PFSK-1 (cell line): Measurements from ENCODE around the gene OPCML.

Experiments used
- FOXP2 ChIP-seq: optimal IDR thresholded peaks from 2 replicates; pipeline ENCODE3; 2011; ENCODE audit warnings: borderline replicate concordance, control low read depth, inconsistent platforms; ENCODE audit not compliant: insufficient read depth; ENCODE audit errors: extremely low read length, extremely low read depth
- POLR2AphosphoS5 ChIP-seq: IDR thresholded peaks from 2 replicates; pipeline ENCODE4 v1.6.1; 2012; ENCODE audit warnings: low read depth, mild to moderate bottlenecking, control low read depth, low read length, moderate library complexity
- REST ChIP-seq, 2 experiments: IDR thresholded peaks; 2 replicates each; pipeline versions ENCODE4 v1.6.1 to v1.8.0; 2011 to 2012; ENCODE audit warnings: low read depth in 2 of 2, low read length in 2 of 2, control low read depth in 1 of 2, inconsistent platforms in 1 of 2, mild to moderate bottlenecking in 1 of 2, moderate library complexity in 1 of 2; ENCODE audit not compliant: insufficient read depth in 1 of 2
- SIN3A ChIP-seq: IDR thresholded peaks from 2 replicates; pipeline ENCODE4 v1.6.1; 2012; ENCODE audit warnings: mild to moderate bottlenecking, low read length, moderate library complexity, borderline replicate concordance; ENCODE audit not compliant: insufficient read depth
- TAF1 ChIP-seq: IDR thresholded peaks from 2 replicates; pipeline ENCODE4 v1.6.1; 2012; ENCODE audit warnings: low read length, control low read depth, borderline replicate concordance; ENCODE audit not compliant: insufficient read depth

DNA sequence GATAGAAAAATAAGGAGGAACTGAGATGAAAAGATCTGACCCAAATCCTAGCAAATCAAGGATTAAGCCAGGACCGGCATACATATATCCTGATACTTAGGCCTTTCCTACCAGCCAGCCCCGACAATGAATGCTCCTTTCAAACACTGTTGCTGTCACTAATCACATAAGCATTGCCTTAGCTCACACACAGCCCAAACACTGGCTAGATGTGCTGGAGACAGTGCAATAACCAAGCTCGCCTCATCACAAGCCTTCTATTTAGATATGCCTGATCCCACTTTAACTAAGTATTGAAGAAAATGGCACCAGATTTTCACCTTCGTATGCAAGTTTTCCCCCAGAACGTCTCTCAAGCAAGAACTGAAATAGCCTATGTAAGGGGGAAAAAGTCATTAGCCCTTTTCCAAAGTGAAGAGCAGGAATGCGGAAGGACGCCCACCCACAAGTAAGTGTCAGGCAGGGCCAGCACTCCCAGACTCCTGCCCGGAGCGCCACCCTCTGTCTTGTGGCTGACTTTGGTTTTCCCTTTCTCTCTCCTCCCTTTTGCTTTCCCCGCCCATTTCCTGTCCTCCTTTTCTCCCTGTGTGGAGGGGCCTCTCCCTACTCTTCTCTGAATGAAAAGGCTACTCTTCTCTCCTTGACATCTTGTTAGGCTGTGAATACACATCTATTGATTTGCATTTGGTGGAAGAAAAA, 8.9 kb upstream of the OPCML start:
- TF ChIP-seq POLR2AphosphoS5 (no peak), REST (IDR thresholded peaks at IDR 0.05; ENCODE audit: insufficient read depth in 1 of 2, low read depth in 2 of 2, low read length in 2 of 2) (no peak), TAF1 (no peak), SIN3A (no peak), FOXP2 (no peak)
